CD14-positive monocyte (primary cell): ENCODE results near the gene BRMS1. TPM values are rescaled to one million over a fixed set of nuclear protein-coding genes. Genes with fewer than 3 reads are reported as not detected.

Experiments used
- DNase-seq, 3 donors: peaks; one replicate each; pipeline ENCODE4 v3.0.0-alpha.2; 2011 to 2022
- H2AFZ ChIP-seq: 2 replicates; pipeline ENCODE4 v1.6.0; 2012; ENCODE audit warnings: mild to moderate bottlenecking, low read depth, low read length, inconsistent platforms; ENCODE audit not compliant: insufficient read depth, poor library complexity, severe bottlenecking
- H3K27ac ChIP-seq, 2 donors: 1 replicate in 1 of 2; 2 replicates in 1 of 2; pipeline ENCODE4 v1.5.1; 2012 to 2013; ENCODE audit warnings: low read length in 2 of 2, control low read depth in 1 of 2, inconsistent platforms in 1 of 2, low read depth in 1 of 2, mild to moderate bottlenecking in 1 of 2
- H3K27me3 ChIP-seq, 2 donors: one replicate each; pipeline versions ENCODE4 v1.6.0 to v1.6.1; 2011 to 2013; ENCODE audit warnings: low read length in 2 of 2; ENCODE audit not compliant: control insufficient read depth in 2 of 2, insufficient read depth in 2 of 2
- H3K36me3 ChIP-seq, 2 donors: replicated peaks in 1 of 2; 1 replicate in 1 of 2; 2 replicates in 1 of 2; pipeline versions ENCODE4 v1.5.1 to v1.6.1; 2012 to 2013; ENCODE audit warnings: low read length in 2 of 2, control low read depth in 1 of 2, inconsistent platforms in 1 of 2, mild to moderate bottlenecking in 1 of 2; ENCODE audit not compliant: insufficient read depth in 2 of 2, control insufficient read depth in 1 of 2
- H3K4me1 ChIP-seq, 2 donors: 1 replicate in 1 of 2; 2 replicates in 1 of 2; pipeline versions ENCODE4 v1.5.1 to v1.6.1; 2012 to 2013; ENCODE audit warnings: low read length in 2 of 2, control low read depth in 1 of 2, inconsistent platforms in 1 of 2, mild to moderate bottlenecking in 1 of 2, moderate library complexity in 1 of 2; ENCODE audit not compliant: insufficient read depth in 2 of 2, control insufficient read depth in 1 of 2
- H3K4me2 ChIP-seq: replicated peaks from 2 replicates; pipeline ENCODE3; 2012; ENCODE audit warnings: low read length, moderate library complexity, mild to moderate bottlenecking; ENCODE audit not compliant: poor library complexity, severe bottlenecking; ENCODE audit errors: extremely low read depth
- H3K4me3 ChIP-seq, 3 experiments: fragments of 200-600 bp in 1 of 3; sonication (generic) in 1 of 3; replicated peaks in 1 of 3; 1 replicate in 2 of 3; 2 replicates in 1 of 3; pipeline ENCODE4 v1.5.1; 2011 to 2013; ENCODE audit warnings: low read length in 3 of 3, mild to moderate bottlenecking in 3 of 3, control low read depth in 2 of 3, low read depth in 2 of 3, inconsistent platforms in 1 of 3, moderate library complexity in 1 of 3
- H3K79me2 ChIP-seq: 2 replicates; pipeline ENCODE4 v1.6.0; 2012; ENCODE audit warnings: mild to moderate bottlenecking, control low read depth, inconsistent platforms, low read length, moderate library complexity; ENCODE audit not compliant: insufficient read depth
- H3K9ac ChIP-seq: 2 replicates; pipeline ENCODE4 v1.6.0; 2017; ENCODE audit warnings: low read length, mild to moderate bottlenecking; ENCODE audit not compliant: insufficient read depth, poor library complexity, severe bottlenecking
- H3K9me3 ChIP-seq, 2 donors: replicated peaks in 1 of 2; 1 replicate in 1 of 2; 2 replicates in 1 of 2; pipeline versions ENCODE4 v1.5.1 to v1.6.1; 2012 to 2013; ENCODE audit warnings: low read length in 2 of 2, control low read depth in 1 of 2; ENCODE audit not compliant: control insufficient read depth in 1 of 2, insufficient read depth in 1 of 2
- H4K20me1 ChIP-seq: 2 replicates; pipeline ENCODE4 v1.6.0; 2012; ENCODE audit warnings: mild to moderate bottlenecking, low read length, control low read depth, moderate library complexity; ENCODE audit not compliant: insufficient read depth
- H3K27ac Mint-ChIP-seq, 7 donors: one replicate each; pipeline ENCODE4 v1.8.0; 2020; ENCODE audit warnings: mild to moderate bottlenecking in 7 of 7, mixed read lengths in 7 of 7, moderate library complexity in 6 of 7, inconsistent platforms in 2 of 7
- H3K27me3 Mint-ChIP-seq, 3 donors: one replicate each; pipeline ENCODE4 v1.8.0; 2021 to 2022; ENCODE audit warnings: low read depth in 3 of 3, mild to moderate bottlenecking in 3 of 3, mixed read lengths in 3 of 3, moderate library complexity in 3 of 3, inconsistent platforms in 1 of 3
- H3K36me3 Mint-ChIP-seq, 2 donors: one replicate each; pipeline ENCODE4 v1.8.0; 2020; ENCODE audit warnings: mixed read lengths in 2 of 2, inconsistent platforms in 1 of 2, mild to moderate bottlenecking in 1 of 2
- H3K4me1 Mint-ChIP-seq: one replicate; pipeline ENCODE4 v1.8.0; 2020; ENCODE audit warnings: mild to moderate bottlenecking, mixed read lengths
- H3K4me3 Mint-ChIP-seq, 2 donors: one replicate each; pipeline ENCODE4 v1.8.0; 2020; ENCODE audit warnings: mild to moderate bottlenecking in 2 of 2, mixed read lengths in 2 of 2, moderate library complexity in 1 of 2
- H3K9me3 Mint-ChIP-seq, 7 donors: one replicate each; pipeline ENCODE4 v1.8.0; 2020 to 2022; ENCODE audit warnings: mixed read lengths in 7 of 7, mild to moderate bottlenecking in 6 of 7, moderate library complexity in 6 of 7, inconsistent platforms in 2 of 7
- CTCF ChIP-seq: fragments of 200-600 bp; IDR thresholded peaks from one replicate; pipeline ENCODE4 v1.8.0; 2022; ENCODE audit warnings: antibody characterized with exemption, mild to moderate bottlenecking
- WGBS: methylation state at CpG from one replicate; pipeline ENCODE4 v1.1.5; 2013; ENCODE audit warnings: missing lambda C conversion rate; ENCODE audit not compliant: insufficient coverage; 5-methylcytosine and 5-hydroxymethylcytosine counted together
- intact Hi-C, 2 donors: fragments of 100-400 bp; cut with micrococcal nuclease; formaldehyde crosslinking; loops; one replicate each; pipeline versions ENCODE4 v1.15.0 to v1.15.1; 2023
- polyA plus RNA-seq, 3 donors: library from polyadenylated mRNA; depleted of rRNA in 1 of 3; unstranded in 2 of 3; stranded (reverse) in 1 of 3; fragments of 300-500 nt in 2 of 3; fragments of >200 nt in 1 of 3; fragmentation: Illumina TruSeq in 2 of 3; gene quantifications; 1 replicate in 2 of 3; 2 replicates in 1 of 3; pipeline ENCODE4 v1.2.3, GENCODE V29; 2012 to 2021

Gene BRMS1
- polyA plus RNA-seq, 3 donors = 49.0 to 65.2 (median 62.0) TPM

GRCh38 chr11:66289548-66290329 is 55.2 kb downstream of the BRMS1 start:
- Mint-ChIP-seq H3K27me3 (peaks cover 33 to 49% (median 38%) of the 10 kb centered on the region in 3 donors), H3K9me3 (peaks cover 0 to 7% (median 4%) of the 10 kb centered on the region in 7 donors), H3K4me1 (peaks cover 36% of the 10 kb centered on the region), H3K27ac (peak overlapping the region in 4 of 7 donors; percentile 37 to 82 (median 61)), H3K36me3 (peaks cover 4 to 16% of the 10 kb centered on the region in 2 donors), H3K4me3 (peak overlapping the region; percentile 86 to 94)
- Histone ChIP-seq H3K27ac (no peak overlapping the region), H3K79me2 (no peaks in the 10 kb centered on the region), H3K4me3 (peak overlapping the region; percentile 48 to 84 (median 58)), H3K4me1 (peaks cover 37 to 44% of the 10 kb centered on the region in 2 donors), H2AFZ (peak overlapping the region; percentile 84), H3K27me3 (peaks cover 24 to 44% of the 10 kb centered on the region in 2 donors), H3K9ac (peak overlapping the region; percentile 75), H3K36me3 (peaks cover 3 to 7% of the 10 kb centered on the region in 2 donors), H3K4me2 (peak overlapping the region; percentile 95), H4K20me1 (peaks cover 6% of the 10 kb centered on the region), H3K9me3 (peaks cover 0 to 11% of the 10 kb centered on the region in 2 donors)
- intact Hi-C loops = loop anchor here in 1 of 2 donors (2.0 kb wide), 1 partner anchor 21 kb away; the partner anchor contains the start of gene RAB1B
- no peak for TF ChIP-seq CTCF
- peak in 1 of 3 donors; percentile 38 for DNase-seq
- WGBS = 26% methylated on average over 11 of the region's 36 CpGs

GRCh38 chr11:66288671-66289547 is 56.0 kb downstream of the BRMS1 start, which contains the start of gene YIF1A:
Gene YIF1A (minus strand): TSS chr11:66289143. CDS start chr11:66288985, 158 bp downstream.
- Histone ChIP-seq H3K9ac (peak within 1 kb of the TSS; percentile 75), H2AFZ (peak within 1 kb of the TSS; percentile 84), H3K9me3 (peaks cover 0 to 11% of the 10 kb centered on the region in 2 donors), H3K27me3 (peaks cover 24 to 41% of the 10 kb centered on the region in 2 donors), H3K79me2 (no peaks in the 10 kb centered on the region), H3K4me1 (peaks cover 37 to 44% of the 10 kb centered on the region in 2 donors), H3K4me2 (peak within 1 kb of the TSS; percentile 95), H3K4me3 (peak within 1 kb of the TSS; percentile 77 to 84 (median 81)), H3K27ac (peak within 1 kb of the TSS; percentile 37 to 74), H4K20me1 (peaks cover 6% of the 10 kb centered on the region), H3K36me3 (peaks cover 3 to 14% of the 10 kb centered on the region in 2 donors)
- Mint-ChIP-seq H3K4me1 (peaks cover 36% of the 10 kb centered on the region), H3K27ac (peak within 1 kb of the TSS; percentile 82 to 90 (median 84)), H3K9me3 (peaks cover 0 to 7% (median 4%) of the 10 kb centered on the region in 7 donors), H3K36me3 (peaks cover 9 to 20% of the 10 kb centered on the region in 2 donors), H3K4me3 (peak within 1 kb of the TSS; percentile 86 to 94), H3K27me3 (peaks cover 31 to 41% (median 38%) of the 10 kb centered on the region in 3 donors)
- peak; percentile 98 to 99 (median 98) for DNase-seq
- under 1% methylated on average over 85 of the region's 87 CpGs for WGBS
- intact Hi-C loops = loop anchor here in 1 of 2 donors (2.0 kb wide), 1 partner anchor 20 kb away; the partner anchor contains the start of gene RAB1B
- no peak for TF ChIP-seq CTCF
